Islet of Langerhans (tissue), 1 donor: Measurements from ENCODE around the gene ABL1.

Experiments
- FAIRE-seq: peaks from one replicate; lab custom pipeline; 2011; peaks lifted over from hg19 to GRCh38; lab: Jason Lieb, UNC

The ABL1 gene

DNA sequence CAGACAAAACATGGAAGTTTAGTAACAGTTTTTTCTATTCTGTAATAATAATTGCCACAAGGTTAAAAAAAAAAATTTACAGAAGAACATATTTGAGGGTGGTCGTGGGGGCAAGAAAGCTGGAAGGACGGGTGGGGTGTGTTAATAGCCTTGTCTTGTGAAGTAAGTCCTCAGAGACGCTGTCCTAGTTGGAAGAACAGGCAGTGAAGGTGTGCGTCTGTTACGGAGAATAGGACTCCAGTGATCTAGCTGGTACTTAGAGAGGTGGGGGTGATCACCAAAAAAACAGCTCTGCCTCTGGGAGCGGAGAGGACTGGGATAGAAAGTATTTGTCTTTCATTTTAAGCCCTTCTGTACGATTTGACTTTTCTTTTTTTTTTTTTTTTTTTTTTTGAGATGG lies 17.7 kb downstream of the ABL1 start:
- FAIRE-seq = no peak

GRCh38 chr9:130854092-130854491 lies 19.0 kb downstream of the ABL1 start:
- FAIRE-seq = no peak

DNA sequence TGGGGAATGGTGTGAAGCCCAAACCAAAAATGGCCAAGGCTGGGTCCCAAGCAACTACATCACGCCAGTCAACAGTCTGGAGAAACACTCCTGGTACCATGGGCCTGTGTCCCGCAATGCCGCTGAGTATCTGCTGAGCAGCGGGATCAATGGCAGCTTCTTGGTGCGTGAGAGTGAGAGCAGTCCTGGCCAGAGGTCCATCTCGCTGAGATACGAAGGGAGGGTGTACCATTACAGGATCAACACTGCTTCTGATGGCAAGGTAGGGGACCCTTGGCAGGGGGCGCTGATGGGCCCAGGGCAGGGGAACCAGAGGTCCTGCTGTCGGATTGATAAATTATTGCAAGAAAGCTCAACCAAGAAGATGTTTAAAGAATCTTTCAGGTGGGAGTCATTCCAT lies 19.8 kb downstream of the ABL1 start:
- FAIRE-seq = no peak

GRCh38 chr9:130856474-130856873 lies 21.4 kb downstream of the ABL1 start:
- no peak for FAIRE-seq

DNA sequence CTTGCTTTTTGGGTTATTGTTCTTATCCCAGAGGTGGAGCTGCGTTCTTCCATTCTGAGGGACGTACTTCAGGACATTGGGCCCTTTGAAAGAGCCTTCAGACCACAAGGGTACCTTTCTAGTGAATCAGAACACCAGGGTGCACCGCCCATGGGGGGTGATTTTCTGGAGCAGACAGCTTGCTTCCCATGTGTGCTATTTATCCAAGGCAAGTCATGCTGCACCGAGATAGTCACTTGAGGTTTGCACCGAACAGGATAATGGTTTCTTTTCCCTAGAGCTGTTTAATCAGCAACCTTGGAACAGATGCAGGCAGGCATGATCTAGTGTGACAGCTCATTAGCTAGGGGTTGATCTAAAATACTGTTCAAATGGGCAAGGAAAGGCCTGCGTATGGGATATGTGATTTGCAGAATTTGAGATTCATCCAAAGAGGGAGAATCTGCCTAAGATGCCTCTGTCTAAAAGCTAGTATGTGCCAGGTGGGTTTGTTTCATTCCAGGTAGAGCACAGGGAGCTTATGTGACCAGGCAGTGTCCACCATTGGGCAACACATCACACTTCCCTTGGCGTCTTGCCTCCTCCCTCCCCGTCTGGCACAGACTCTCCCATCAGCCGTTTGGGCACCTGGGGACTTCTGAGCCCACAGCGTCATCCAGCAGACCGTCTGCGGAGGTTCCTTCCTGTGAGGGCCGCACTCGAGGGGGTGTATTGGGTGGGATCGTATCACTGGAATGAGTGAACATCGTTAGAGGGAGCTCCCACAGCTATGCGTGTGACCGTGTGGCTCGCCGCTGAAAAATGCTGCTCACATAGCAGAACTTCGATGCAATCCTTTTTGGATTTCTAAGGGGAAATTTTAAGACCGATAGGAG lies 23.0 kb downstream of the ABL1 start:
- no peak for FAIRE-seq

DNA sequence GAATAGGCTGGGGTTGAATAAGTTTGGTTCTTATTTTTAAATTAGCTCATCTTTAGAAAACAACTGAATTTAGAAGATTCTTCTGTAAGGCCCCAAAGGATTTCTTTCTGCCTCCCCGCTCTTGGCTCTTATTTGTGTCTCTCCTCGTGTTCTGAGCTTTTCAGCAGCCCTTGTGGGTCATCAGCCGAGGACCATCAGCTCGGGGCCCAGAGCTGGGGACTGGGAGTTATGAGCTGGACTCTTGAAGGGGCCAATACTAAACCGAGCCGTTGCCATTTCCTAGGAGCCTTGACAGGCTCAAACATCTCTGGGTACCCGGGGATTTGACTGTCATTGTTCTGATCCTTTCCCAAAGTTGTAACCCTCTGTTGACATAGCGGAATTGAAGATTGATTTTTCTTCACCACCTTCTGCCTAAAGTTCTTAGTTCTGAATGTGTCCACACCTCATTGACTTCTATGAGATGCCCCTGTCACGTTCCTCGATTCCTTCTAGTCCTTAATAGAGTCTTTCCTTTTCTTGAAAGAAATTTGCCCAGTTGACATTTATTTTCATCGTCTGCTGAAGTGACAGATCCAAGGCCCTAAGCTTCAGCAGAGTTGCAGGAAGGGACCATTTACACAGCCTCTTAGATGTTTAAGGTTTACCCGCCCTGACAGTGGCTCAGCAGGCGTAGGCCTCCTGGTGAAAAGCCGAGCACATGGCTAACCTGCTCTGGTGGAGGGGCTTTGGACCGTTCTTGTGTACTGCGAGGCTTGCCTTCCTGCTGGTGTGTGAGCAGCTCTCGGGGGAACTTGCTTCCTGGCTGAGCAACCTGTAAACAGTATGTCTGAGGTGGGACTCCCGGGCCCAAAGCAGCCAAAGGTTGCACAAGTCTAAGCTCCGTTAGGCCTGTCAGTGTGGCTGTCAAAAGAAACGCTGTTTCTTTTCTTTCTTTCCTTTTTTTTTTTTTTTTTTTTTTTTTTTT lies 24.0 kb downstream of the ABL1 start:
- no peak for FAIRE-seq

GRCh38 chr9:130860458-130861316 lies 25.6 kb downstream of the ABL1 start:
- FAIRE-seq = no peak

DNA sequence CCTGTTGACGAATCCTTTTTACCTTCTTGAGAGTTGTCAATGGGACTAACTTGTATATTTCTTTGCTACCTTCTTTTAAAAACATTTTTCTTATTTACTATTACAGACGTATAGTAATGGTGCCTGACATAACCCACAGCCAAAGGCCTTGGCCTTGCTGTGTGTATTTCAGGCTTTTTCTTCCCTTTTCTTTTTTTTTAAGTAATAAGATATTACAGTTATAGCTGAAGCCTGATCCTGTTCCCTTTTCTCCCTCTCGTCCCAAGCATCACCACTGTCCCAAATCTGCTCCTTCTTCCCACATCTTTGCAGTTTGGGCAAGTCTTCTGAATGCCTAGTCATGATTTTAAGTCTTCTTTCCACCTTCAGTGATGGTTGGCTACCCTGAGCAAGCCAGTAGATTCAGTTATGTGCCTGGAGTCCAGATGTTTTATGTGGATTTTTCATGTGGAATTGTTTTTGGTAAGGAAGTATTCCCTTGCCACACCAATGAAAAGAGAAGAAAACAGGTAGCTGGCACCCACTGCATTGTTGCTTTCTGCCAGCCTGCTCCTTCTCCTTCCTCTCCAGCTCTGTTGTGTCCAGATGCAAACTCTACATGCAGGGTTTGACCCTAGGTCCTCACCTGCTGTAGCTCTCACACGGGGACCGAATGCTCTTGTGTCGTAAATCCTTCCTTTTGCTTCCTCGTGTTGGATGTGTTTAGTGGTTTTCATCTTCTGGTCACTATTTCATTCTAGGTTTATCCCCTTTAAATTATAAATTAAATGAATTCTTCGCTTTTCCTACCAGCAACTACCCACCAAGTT lies 26.5 kb downstream of the ABL1 start:
- no peak for FAIRE-seq

GRCh38 chr9:130862217-130862616 lies 27.2 kb downstream of the ABL1 start:
- FAIRE-seq = no peak

- FAIRE-seq = no peak
Measured at GRCh38 chr9:130862747-130863146, 27.7 kb downstream of the ABL1 start.

GRCh38 chr9:130864541-130864940 lies 29.5 kb downstream of the ABL1 start:
- no peak for FAIRE-seq

DNA sequence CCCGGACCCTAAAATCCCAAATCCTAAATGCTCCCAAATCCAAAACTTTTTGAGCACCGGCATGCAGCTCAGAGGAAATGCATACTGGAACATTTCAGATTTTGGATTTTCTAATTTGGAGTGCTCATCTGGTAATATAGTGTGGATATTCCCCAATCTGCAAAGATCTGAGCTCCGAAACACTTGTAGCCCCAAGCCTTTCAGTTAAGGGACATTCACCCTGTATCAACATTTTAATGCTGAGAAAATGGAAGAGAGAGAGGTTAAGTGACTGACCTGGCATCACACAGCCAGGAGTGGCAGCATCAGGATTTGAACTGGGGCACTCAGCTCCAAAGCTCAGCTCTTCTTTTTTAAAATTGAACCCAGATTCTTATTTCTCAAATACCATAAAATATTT lies 30.9 kb downstream of the ABL1 start:
- FAIRE-seq = no peak

DNA sequence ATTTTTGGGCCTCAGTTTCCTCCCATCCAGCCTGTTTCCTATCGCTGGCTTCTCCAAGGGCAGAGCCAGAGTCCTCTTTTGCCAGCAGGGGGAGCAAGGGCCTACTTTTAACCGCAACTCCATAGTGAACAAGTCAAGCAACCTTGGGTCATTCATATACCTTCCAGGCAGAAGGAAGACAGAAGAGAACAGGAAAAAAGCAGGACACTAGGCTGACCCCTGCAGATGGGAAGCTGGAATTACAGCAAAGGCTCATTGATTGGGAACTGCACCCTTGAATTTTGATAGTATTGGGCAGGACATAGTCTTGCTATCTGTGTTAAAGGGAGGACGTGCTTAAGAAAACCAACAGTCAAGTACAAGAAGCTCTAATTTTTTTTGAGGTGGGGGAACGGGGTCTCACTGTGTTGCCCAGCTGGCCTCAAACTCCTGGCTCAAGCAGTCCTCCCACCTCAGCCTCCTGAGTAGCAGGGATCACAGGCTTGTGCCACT lies 31.5 kb downstream of the ABL1 start:
- no peak for FAIRE-seq

DNA sequence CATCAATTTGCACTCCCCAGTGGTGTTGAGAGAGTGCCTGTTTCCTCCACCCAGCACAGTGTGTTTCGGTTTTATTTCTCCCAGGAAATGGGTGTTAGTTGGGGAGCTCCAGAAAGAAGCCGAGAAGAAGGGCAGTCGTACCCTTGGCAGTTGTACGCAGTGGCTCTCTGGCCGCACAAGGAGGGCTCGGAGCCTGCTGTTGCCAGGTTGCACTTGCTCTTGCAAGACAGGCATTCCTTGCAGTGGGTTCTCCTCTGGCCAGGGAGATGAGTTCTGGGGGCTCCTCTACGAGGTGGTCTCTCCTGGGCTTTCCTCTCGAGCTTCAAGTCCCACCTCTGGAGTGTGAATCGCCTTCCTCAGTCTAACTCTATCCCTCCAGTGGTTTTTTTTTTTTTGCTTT lies 32.5 kb downstream of the ABL1 start:
- no peak for FAIRE-seq

- FAIRE-seq = no peak
Measured at GRCh38 chr9:130868230-130868629, 33.2 kb downstream of the ABL1 start.

DNA sequence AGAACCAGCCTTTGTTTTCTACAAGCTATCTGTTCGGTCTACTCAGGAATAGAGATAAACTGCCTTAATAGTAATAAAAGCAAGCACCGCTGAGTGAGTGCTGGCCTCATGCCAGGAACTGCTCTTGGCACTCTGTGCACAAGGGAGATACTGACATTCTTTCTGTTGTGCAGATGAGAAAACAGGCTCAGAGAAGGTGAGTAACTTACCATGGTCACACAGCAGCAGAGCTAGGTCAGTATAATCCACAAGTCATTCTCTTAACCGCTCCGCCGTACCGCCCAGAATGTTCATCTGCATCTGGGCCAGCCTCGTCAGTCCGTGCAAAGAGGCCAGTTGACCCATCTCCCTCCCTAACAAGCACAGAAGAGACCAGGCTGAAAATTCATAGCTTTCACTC lies 34.2 kb downstream of the ABL1 start:
- no peak for FAIRE-seq

- no peak for FAIRE-seq
Measured at GRCh38 chr9:130870491-130871381, 35.7 kb downstream of the ABL1 start.

DNA sequence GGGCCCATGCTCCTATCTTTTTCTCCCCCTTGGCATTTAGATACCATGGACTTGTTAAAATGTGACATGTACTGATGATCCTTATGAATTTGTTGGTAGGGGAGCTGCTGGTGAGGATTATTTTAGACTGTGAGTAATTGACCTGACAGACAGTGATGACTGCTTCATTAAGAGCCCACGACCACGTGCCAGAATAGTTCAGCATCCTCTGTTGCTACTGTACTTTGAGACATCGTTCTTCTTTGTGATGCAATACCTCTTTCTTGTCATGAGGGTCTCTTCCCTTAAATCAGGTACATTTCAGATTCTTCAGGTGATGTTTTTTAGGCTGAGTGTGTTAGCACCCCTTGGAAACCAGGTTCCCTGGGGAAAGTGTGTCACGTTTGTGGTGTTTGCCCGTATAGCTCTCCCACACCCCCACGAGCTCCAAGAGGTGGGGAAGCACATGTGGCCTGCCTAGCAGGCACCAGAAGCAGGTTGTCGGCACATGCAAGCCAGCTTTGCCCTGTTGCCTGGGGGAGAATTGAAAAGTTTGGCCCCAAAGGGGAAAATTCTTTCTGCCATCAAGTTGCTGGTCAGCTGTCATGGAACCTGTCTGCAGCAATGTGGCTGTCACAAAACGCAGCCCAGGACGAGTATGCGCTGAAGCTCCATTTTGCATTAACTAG lies 36.5 kb downstream of the ABL1 start:
- FAIRE-seq = no peak

DNA sequence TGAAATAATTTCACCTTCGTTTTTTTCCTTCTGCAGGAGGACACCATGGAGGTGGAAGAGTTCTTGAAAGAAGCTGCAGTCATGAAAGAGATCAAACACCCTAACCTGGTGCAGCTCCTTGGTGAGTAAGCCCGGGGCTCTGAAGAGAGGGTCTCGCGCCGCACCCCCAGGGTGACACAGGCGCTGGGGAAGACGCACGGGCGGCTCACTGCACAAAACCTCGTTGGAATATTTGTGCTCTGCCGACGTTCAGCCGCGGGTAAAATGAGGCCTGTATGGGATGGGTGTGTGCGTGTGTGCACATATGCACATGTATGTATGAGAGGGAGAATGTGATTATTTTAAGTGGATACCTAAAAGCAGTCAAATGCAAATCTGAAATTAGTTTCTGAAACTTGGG lies 37.0 kb downstream of the ABL1 start:
- FAIRE-seq = no peak

GRCh38 chr9:130872508-130872907 lies 37.5 kb downstream of the ABL1 start:
- FAIRE-seq = no peak
